GM10266 (cell line): ENCODE measurements around the gene RHEX.

Experiments
- DNase-seq: peaks from one replicate; pipeline ENCODE4 v3.0.0; 2012; ENCODE audit errors: extremely low spot score
- CTCF ChIP-seq: IDR thresholded peaks from 2 replicates; pipeline ENCODE4 v1.5.1; 2012; ENCODE audit warnings: mild to moderate bottlenecking, low read depth; ENCODE audit not compliant: control insufficient read depth, insufficient read depth; ENCODE audit errors: missing control alignments

The RHEX gene

GRCh38 chr1:206080026-206080820 is 27.2 kb downstream of the RHEX start:
- no peak for TF ChIP-seq CTCF
- no peak for DNase-seq

GRCh38 chr1:206081856-206082255 is 28.9 kb downstream of the RHEX start:
- no peak for TF ChIP-seq CTCF
- no peak for DNase-seq

GRCh38 chr1:206082831-206083695 is 30.1 kb downstream of the RHEX start:
- TF ChIP-seq CTCF = no peak
- no peak for DNase-seq

- DNase-seq = no peak
- no peak for TF ChIP-seq CTCF
These were observed 30.8 kb downstream of the RHEX start for GRCh38 chr1:206083750-206084149.

GRCh38 chr1:206087091-206087490 is 34.1 kb downstream of the RHEX start:
- no peak for TF ChIP-seq CTCF
- DNase-seq = no peak

- DNase-seq = no peak
- no peak for TF ChIP-seq CTCF
These were observed 36.4 kb downstream of the RHEX start for GRCh38 chr1:206089341-206089740.

- TF ChIP-seq CTCF = no peak
- DNase-seq = no peak
These were observed 41.1 kb downstream of the RHEX start for GRCh38 chr1:206094024-206094423.
